HAP-1 (cell line): ENCODE data around the gene ABAT.
"Not testable (repeated sequence)": the region's sequence is repeated elsewhere in the genome, so short reads cannot be mapped to it uniquely, and the experiment has no call there.

ENCODE experiments used
- DNase-seq, 2 experiments: peaks; one replicate each; pipeline ENCODE4 v3.0.0-alpha.2; 2016 to 2020; ENCODE audit warnings: low spot score in 2 of 2
- H3K27me3 ChIP-seq: fragments of 250-450 bp; sonication (Bioruptor Pico); 2 replicates; pipeline ENCODE4 v1.5.1; 2020; ENCODE audit warnings: low read depth, mild to moderate bottlenecking, moderate library complexity
- H3K36me3 ChIP-seq: fragments of 250-450 bp; sonication (Bioruptor Pico); replicated peaks from 2 replicates; pipeline ENCODE4 v1.5.1; 2020; ENCODE audit warnings: mild to moderate bottlenecking
- H3K4me1 ChIP-seq: fragments of 250-450 bp; sonication (Bioruptor Pico); 2 replicates; pipeline ENCODE4 v1.5.1; 2020; ENCODE audit warnings: mild to moderate bottlenecking
- H3K4me3 ChIP-seq: fragments of 250-450 bp; sonication (Bioruptor Pico); 2 replicates; pipeline ENCODE4 v1.5.1; 2020; ENCODE audit warnings: mild to moderate bottlenecking, moderate library complexity
- H3K9me3 ChIP-seq: fragments of 250-450 bp; sonication (Bioruptor Pico); 2 replicates; pipeline ENCODE4 v1.5.1; 2020; ENCODE audit warnings: mild to moderate bottlenecking, moderate library complexity
- in situ Hi-C: fragments of 300-500 bp; cut with MboI; formaldehyde crosslinking; loops from 3 replicates; pipeline ENCODE4 v1.14.3; 2020; ENCODE audit warnings: low sequenced_read_pairs, inconsistent platforms, mixed read lengths

The ABAT gene

GRCh38 chr16:8704098-8704497, 29.7 kb downstream of the ABAT start:
- Histone ChIP-seq H3K4me3 (no peak overlapping the region), H3K36me3 (no peaks in the 10 kb centered on the region), H3K4me1 (no peaks in the 10 kb centered on the region), H3K27me3 (no peaks in the 10 kb centered on the region), H3K9me3 (no peaks in the 10 kb centered on the region)
- in situ Hi-C loops, result no loop called here
- DNase-seq, result no peak

GRCh38 chr16:8705100-8705822, 30.8 kb downstream of the ABAT start:
- in situ Hi-C loops, DNase-seq, H3K27me3 ChIP-seq, H3K9me3 ChIP-seq, H3K36me3 ChIP-seq, H3K4me3 ChIP-seq, H3K4me1 ChIP-seq: not testable (repeated sequence)

GRCh38 chr16:8708536-8708935, 34.1 kb downstream of the ABAT start:
- DNase-seq, result no peak
- in situ Hi-C loops, result no loop called here

GRCh38 chr16:8712589-8713361, 38.4 kb downstream of the ABAT start:
- Histone ChIP-seq H3K27me3 (no peaks in the 10 kb centered on the region), H3K4me3 (no peak overlapping the region), H3K4me1 (no peaks in the 10 kb centered on the region), H3K36me3 (no peaks in the 10 kb centered on the region), H3K9me3 (peaks cover 3% of the 10 kb centered on the region; the same call in 1 of the 2 replicates)
- in situ Hi-C loops, result no loop called here
- DNase-seq, result no peak

More at GRCh38 chr16:8708536-8708935, 34.1 kb downstream of the ABAT start:
- Histone ChIP-seq H3K9me3 (no peaks in the 10 kb centered on the region), H3K4me1 (no peaks in the 10 kb centered on the region), H3K36me3 (no peaks in the 10 kb centered on the region), H3K4me3 (no peak overlapping the region), H3K27me3 (no peaks in the 10 kb centered on the region)

- in situ Hi-C loops, result no loop called here
- Histone ChIP-seq H3K27me3 (no peaks in the 10 kb centered on the region), H3K9me3 (peaks cover 3% of the 10 kb centered on the region; the same call in 1 of the 2 replicates), H3K4me1 (no peaks in the 10 kb centered on the region), H3K4me3 (no peak overlapping the region), H3K36me3 (no peaks in the 10 kb centered on the region)
- no peak for DNase-seq
Measured at GRCh38 chr16:8713635-8714172, 39.3 kb downstream of the ABAT start.

GRCh38 chr16:8714174-8714573, 39.8 kb downstream of the ABAT start:
- no peak overlapping the region for H3K4me3 ChIP-seq
- no peaks in the 10 kb centered on the region for H3K36me3 ChIP-seq
- no peak for DNase-seq
- H3K4me1 ChIP-seq, result no peaks in the 10 kb centered on the region
- peaks cover 3% of the 10 kb centered on the region; the same call in 1 of the 2 replicates for H3K9me3 ChIP-seq
- no peaks in the 10 kb centered on the region for H3K27me3 ChIP-seq
- in situ Hi-C loops, result no loop called here

GRCh38 chr16:8714807-8715206, 40.4 kb downstream of the ABAT start:
- Histone ChIP-seq H3K4me1 (no peaks in the 10 kb centered on the region), H3K36me3 (no peaks in the 10 kb centered on the region), H3K27me3 (no peaks in the 10 kb centered on the region), H3K4me3 (no peak overlapping the region), H3K9me3 (peaks cover 3% of the 10 kb centered on the region; the same call in 1 of the 2 replicates)
- in situ Hi-C loops, result no loop called here
- no peak for DNase-seq

- Histone ChIP-seq H3K4me1 (no peaks in the 10 kb centered on the region), H3K36me3 (no peaks in the 10 kb centered on the region), H3K4me3 (no peak overlapping the region), H3K27me3 (no peaks in the 10 kb centered on the region), H3K9me3 (peaks cover 3% of the 10 kb centered on the region; the same call in 1 of the 2 replicates)
- in situ Hi-C loops, result no loop called here
- no peak for DNase-seq
Measured at GRCh38 chr16:8716052-8716451, 41.6 kb downstream of the ABAT start.

- H3K4me3 ChIP-seq, result no peak overlapping the region
- DNase-seq, result no peak
- in situ Hi-C loops, result no loop called here
- no peaks in the 10 kb centered on the region for H3K36me3 ChIP-seq
- peaks cover 3% of the 10 kb centered on the region; the same call in 1 of the 2 replicates for H3K9me3 ChIP-seq
- no peaks in the 10 kb centered on the region; the same call in 1 of the 2 replicates for H3K4me1 ChIP-seq
- H3K27me3 ChIP-seq, result no peaks in the 10 kb centered on the region
Measured at GRCh38 chr16:8716592-8716991, 42.2 kb downstream of the ABAT start.

- Histone ChIP-seq H3K36me3 (no peaks in the 10 kb centered on the region), H3K27me3 (no peaks in the 10 kb centered on the region), H3K4me1 (no peaks in the 10 kb centered on the region; the same call in 1 of the 2 replicates), H3K9me3 (peaks cover 3% of the 10 kb centered on the region; the same call in 1 of the 2 replicates), H3K4me3 (no peak overlapping the region)
- in situ Hi-C loops, result no loop called here
- DNase-seq, result no peak
Measured at GRCh38 chr16:8717469-8717868, 43.1 kb downstream of the ABAT start.

GRCh38 chr16:8717892-8718415, 43.5 kb downstream of the ABAT start:
- Histone ChIP-seq H3K9me3 (peaks cover 3% of the 10 kb centered on the region; the same call in 1 of the 2 replicates), H3K4me1 (no peaks in the 10 kb centered on the region; the same call in 1 of the 2 replicates), H3K27me3 (no peaks in the 10 kb centered on the region), H3K36me3 (no peaks in the 10 kb centered on the region), H3K4me3 (no peak overlapping the region)
- in situ Hi-C loops, result no loop called here
- no peak for DNase-seq

GRCh38 chr16:8718851-8719680, 44.6 kb downstream of the ABAT start:
- Histone ChIP-seq H3K4me3 (no peak overlapping the region), H3K4me1 (no peaks in the 10 kb centered on the region; the same call in 1 of the 2 replicates), H3K36me3 (no peaks in the 10 kb centered on the region), H3K9me3 (peaks cover 3% of the 10 kb centered on the region; the same call in 1 of the 2 replicates), H3K27me3 (no peaks in the 10 kb centered on the region)
- DNase-seq, result no peak
- in situ Hi-C loops, result no loop called here
